ENCODE measurements around the gene KCNH2. TPM values are rescaled to one million over a fixed set of nuclear protein-coding genes. Genes with fewer than 3 reads are reported as not detected.

The KCNH2 gene
- total RNA-seq, 1 experiment from 2014 or later, result 1.8 TPM

GRCh38 chr7:151016942-151017341 is 38.8 kb upstream of the KCNH2 start:
- in situ Hi-C loops (cut with HindIII; ENCODE audit: low pct_unique_long_range_greater_than_20kb, low sequenced_read_pairs), result no loop called here
- no peaks in the 10 kb centered on the region for H3K9me3 ChIP-seq (ENCODE audit: control insufficient read depth, insufficient read depth, low read depth, low read length)
- H3K36me3 ChIP-seq (ENCODE audit: control insufficient read depth, insufficient read depth, low read length), result no peaks in the 10 kb centered on the region
- no peak overlapping the region for H3K4me3 ChIP-seq (ENCODE audit: low read depth in 2 of 2, low read length in 2 of 2)
- no peak overlapping the region for H3K27ac ChIP-seq (ENCODE audit: low read length)
- ChIA-PET POLR2A (no interaction called here), CTCF (no interaction called here)
- no peak for TF ChIP-seq POLR2AphosphoS5 (IDR thresholded peaks at IDR 0.05; ENCODE audit: low read depth, low read length)
- TF ChIP-seq CTCF (IDR thresholded peaks at IDR 0.05), result no peak
- TF ChIP-seq TCF7L2 (IDR thresholded peaks at IDR 0.05; ENCODE audit: low read depth, low read length), result no peak
- no peak for TF ChIP-seq REST (IDR thresholded peaks at IDR 0.05; ENCODE audit: insufficient read depth in 1 of 2, low read depth in 2 of 2, low read length in 1 of 2)
- TF ChIP-seq SIN3A (IDR thresholded peaks at IDR 0.05; ENCODE audit: borderline replicate concordance, insufficient read depth, low read depth, low read length), result no peak
- ATAC-seq (no peak), DNase-seq (ENCODE audit: low read depth, low spot score) (no peak)
- peaks cover 10% of the 10 kb centered on the region for H3K4me1 ChIP-seq (ENCODE audit: control insufficient read depth, insufficient read depth, low read length)
- H3K27me3 ChIP-seq (ENCODE audit: control insufficient read depth, insufficient read depth, low read length), result no peaks in the 10 kb centered on the region
- intact Hi-C loops (cut with micrococcal nuclease; ENCODE audit: unreplicated experiment), result loop anchor here (5.0 kb wide), 1 partner anchor 55 kb away; no protein-coding TSS in a partner anchor
- BruUV-seq (replicated peaks), result no TSS peak

- peaks cover 12% of the 10 kb centered on the region for H3K4me1 ChIP-seq (ENCODE audit: control insufficient read depth, insufficient read depth, low read length)
- no peaks in the 10 kb centered on the region for H3K27me3 ChIP-seq (ENCODE audit: control insufficient read depth, insufficient read depth, low read length)
- no TSS peak for BruUV-seq (replicated peaks)
- no peaks in the 10 kb centered on the region for H3K36me3 ChIP-seq (ENCODE audit: control insufficient read depth, insufficient read depth, low read length)
- CTCF ChIA-PET, result no interaction called here
- TF ChIP-seq REST (IDR thresholded peaks at IDR 0.05; ENCODE audit: insufficient read depth in 1 of 2, low read depth in 2 of 2, low read length in 1 of 2) (no peak), SIN3A (IDR thresholded peaks at IDR 0.05; ENCODE audit: borderline replicate concordance, insufficient read depth, low read depth, low read length) (no peak), TCF7L2 (IDR thresholded peaks at IDR 0.05; ENCODE audit: low read depth, low read length) (no peak), CTCF (IDR thresholded peaks at IDR 0.05) (no peak), POLR2AphosphoS5 (IDR thresholded peaks at IDR 0.05; ENCODE audit: low read depth, low read length) (no peak)
- in situ Hi-C loops (cut with HindIII; ENCODE audit: low pct_unique_long_range_greater_than_20kb, low sequenced_read_pairs) (no loop called here), intact Hi-C loops (cut with micrococcal nuclease; ENCODE audit: unreplicated experiment) (loop anchor here (5.0 kb wide), 1 partner anchor 54 kb away; no protein-coding TSS in a partner anchor)
- POLR2A ChIA-PET, result no interaction called here
- no peak overlapping the region for H3K4me3 ChIP-seq (ENCODE audit: low read depth in 2 of 2, low read length in 2 of 2)
- H3K9me3 ChIP-seq (ENCODE audit: control insufficient read depth, insufficient read depth, low read depth, low read length), result no peaks in the 10 kb centered on the region
- DNase-seq (ENCODE audit: low read depth, low spot score), result no peak
- H3K27ac ChIP-seq (ENCODE audit: low read length), result no peak overlapping the region
- no peak for ATAC-seq
Observed at GRCh38 chr7:151016505-151016904, 38.4 kb upstream of the KCNH2 start.
